Measurements from ENCODE around the gene NPAS3.

The NPAS3 gene

DNA sequence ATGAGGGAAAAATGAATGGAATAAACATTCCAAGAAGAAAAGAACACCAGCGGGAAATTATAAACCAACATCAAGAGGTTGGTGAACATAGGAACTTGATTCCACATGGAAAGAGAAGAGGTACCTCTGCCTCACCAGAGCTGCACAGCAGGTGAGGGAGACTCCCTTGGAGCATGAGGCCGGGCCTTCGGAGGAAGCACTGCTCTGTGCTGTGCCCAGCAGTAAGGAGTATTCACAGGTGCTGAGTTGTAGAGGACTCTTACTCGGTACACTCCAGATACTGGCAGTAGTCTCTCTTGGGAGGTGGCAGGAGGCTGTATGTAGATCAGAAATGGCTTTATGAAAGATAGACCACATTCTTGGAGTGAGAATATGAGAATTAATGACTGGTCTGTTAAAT is 76.0 kb downstream of the NPAS3 start:
- no peak for DNase-seq (ENCODE audit: low read depth, low spot score)

- DNase-seq (ENCODE audit: low read depth, low spot score) = no peak
These were observed 77.9 kb downstream of the NPAS3 start for GRCh38 chr14:33016613-33017012.

GRCh38 chr14:33017016-33017415 is 78.3 kb downstream of the NPAS3 start:
- no peak for DNase-seq (ENCODE audit: low read depth, low spot score)

DNA sequence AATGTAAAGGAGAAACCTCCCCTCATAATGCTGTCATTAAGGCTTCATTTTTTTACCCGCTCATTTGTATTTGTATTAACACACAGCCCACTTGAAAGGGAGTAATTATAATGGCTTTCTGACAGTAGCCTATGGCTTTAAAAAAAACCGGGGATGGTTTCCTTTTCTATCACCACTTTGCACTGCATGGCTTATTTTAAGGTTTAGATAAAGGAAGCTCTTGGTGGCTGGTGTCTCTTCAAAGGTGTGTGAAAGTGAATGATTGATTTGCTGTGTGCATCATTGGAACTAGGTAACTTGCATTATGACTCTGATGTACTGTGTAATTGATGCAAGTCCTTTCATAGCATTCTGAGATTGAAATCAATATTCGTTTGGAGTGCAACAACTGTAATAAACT is 80.7 kb downstream of the NPAS3 start:
- DNase-seq (ENCODE audit: low read depth, low spot score) = no peak

DNA sequence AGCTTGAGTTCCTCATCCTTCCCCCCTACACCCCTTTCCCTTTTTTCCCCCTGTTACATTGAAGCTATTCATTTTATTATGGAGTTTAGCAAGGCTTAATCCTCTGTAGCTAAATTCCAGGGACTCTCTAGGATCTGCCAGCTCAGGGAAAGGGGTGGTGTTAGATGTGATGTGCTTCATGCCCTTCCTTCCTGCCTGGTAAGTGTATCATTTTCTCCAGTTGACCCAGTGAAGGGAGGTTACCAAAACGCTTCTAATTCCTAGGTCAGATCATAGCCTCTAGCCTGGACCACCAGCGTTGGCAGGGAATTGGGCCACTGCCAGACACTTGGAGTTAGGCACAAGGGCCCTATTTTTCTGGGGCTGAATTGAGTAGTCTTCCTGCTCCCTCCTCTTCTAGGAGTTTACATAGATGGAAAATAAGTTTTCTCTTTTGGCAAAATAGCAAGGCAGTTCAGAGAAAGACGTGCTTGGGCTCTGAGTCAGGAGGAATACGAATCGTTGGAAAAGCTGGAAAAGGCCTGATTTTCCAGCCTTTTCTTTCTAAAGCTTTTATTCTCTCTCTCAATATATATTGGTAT is 88.3 kb downstream of the NPAS3 start:
- no peak for DNase-seq (ENCODE audit: low read depth, low spot score)

DNA sequence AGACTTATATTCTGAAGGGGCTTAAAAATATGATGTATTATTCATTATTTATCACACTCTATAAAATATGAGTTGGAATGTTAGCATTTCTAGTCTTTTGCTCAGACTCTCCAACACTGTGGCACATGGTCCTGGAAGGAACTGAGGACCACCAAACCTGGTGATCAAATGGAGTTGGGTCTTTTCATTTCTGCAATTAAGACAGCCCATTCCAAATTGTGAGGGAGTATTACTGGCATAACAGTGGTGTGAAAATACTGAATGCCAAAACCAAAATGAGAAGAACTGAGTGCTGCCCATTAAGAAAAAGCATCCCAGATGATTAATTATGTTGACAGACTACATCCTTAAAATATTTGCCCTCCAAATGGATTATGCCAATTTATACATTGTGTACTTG is 90.8 kb downstream of the NPAS3 start:
- no peak for DNase-seq (ENCODE audit: low read depth, low spot score)

DNA sequence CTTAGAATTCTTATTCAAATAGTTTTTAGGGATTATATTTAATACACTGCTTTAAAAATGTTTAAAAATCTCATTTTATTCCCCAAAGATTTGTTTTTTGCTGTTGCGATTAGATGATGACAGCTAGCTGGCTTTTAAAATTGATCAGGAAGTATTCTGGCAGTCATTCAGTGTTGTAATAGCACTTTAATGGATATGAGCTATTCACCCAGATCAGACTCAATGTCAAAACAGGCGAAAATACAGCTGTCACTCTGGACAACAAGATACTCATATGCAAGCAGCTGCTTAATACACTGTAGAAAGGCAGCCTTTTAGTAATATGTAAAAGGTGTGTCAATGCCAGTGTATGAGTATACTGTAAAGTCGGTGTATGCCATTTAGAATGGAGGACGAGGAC is 91.7 kb downstream of the NPAS3 start:
- no peak for DNase-seq (ENCODE audit: low read depth, low spot score)

GRCh38 chr14:33035416-33036194 is 96.9 kb downstream of the NPAS3 start:
- no peak for DNase-seq (ENCODE audit: low read depth, low spot score)

DNA sequence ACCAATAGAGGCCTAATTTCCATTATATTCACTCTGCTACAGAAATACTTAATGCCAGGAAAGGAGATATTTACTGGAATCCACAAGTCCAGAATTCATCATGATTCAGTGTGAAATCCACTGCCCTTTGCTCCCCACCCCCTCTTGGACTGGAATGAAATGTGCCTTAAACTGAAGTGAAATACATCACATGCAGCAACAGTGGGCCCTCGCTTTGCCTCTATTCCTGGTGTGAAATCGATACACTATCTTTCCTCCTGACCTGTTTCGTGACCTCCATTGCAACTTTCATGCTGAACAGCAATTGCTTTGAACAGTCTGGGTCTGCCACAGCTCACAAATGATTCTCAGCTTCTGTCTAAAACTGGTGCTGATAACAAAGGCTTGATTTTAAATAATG is 100.6 kb downstream of the NPAS3 start:
- DNase-seq (ENCODE audit: low read depth, low spot score) = no peak

- DNase-seq (ENCODE audit: low read depth, low spot score) = no peak
These were observed 101.9 kb downstream of the NPAS3 start for GRCh38 chr14:33040372-33041140.

DNA sequence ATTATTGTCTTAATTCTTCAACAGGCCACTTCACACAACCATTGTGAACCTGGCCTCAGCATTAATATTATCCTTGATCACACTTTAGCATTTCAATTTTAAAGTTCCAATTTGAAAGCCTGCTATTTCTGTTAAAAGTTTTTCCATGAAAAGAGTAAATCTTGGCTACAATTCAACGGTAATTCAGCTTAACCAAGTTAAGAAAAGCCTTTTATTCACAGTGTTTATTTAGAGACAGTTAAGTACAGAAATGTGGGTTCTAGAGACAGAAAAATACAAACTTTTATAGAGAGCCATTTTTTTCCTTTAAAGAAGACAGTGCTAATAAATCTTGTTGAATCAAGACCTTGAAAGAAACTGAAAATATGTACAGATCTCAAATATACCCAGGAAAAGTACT is 103.9 kb downstream of the NPAS3 start:
- no peak for DNase-seq (ENCODE audit: low read depth, low spot score)

DNA sequence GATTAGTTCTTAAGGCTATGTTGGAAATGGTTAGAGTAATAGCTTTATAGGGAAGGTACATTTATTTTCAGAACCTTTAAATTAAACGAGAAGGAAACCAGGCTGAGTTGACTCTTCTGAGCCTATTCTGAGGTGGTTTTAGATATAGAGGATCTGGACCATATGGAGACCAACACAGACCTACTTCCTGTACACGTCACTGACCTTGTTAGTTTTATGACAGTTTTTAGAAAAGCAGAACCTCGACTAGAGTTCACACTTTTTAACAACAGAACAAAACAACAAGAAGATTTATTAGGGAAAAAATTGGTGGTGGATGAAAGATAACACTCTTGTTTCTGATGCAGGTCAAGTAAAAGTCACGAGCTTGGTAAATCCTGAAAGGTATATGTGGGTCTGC is 107.1 kb downstream of the NPAS3 start:
- no peak for DNase-seq (ENCODE audit: low read depth, low spot score)

DNA sequence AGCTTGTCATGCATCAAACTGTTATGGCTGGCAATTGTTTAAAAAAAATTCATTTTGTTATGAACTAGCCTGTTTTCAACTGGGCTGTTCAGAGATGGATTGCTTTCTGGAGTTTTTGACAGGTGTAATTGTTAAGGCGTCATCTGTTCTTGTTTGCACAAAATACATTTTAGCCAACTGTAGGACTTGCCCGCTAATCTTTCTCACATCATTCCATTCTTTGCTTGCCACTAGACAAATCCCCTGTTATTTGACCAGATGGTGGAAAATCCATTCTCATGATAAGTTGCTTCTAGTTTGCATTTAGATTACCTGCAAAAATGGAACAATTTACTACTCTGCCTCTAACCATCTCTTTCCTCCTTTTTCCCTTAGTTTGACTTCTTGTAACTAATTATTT is 114.3 kb downstream of the NPAS3 start:
- DNase-seq (ENCODE audit: low read depth, low spot score) = no peak

GRCh38 chr14:33056213-33056612 is 117.5 kb downstream of the NPAS3 start:
- no peak for DNase-seq (ENCODE audit: low read depth, low spot score)

DNA sequence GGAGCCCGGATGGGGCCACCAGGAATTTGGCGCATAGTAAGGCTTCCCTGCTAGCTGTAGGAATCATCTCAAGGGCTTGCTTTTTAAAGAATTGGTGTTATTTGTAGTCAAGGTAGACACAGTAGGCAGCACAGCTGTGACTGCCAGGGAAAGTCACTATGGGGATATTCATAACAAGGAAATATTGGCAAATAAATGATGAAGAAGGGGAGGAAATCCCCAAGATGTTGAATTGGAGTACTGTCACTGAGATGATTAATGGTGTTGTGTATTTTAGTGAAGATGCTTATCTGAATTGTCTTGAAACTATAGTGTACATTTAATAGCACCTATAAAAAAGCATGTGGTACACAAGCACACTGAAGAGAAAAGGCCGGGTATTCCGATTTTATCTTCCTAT is 118.9 kb downstream of the NPAS3 start:
- DNase-seq (ENCODE audit: low read depth, low spot score) = no peak

DNA sequence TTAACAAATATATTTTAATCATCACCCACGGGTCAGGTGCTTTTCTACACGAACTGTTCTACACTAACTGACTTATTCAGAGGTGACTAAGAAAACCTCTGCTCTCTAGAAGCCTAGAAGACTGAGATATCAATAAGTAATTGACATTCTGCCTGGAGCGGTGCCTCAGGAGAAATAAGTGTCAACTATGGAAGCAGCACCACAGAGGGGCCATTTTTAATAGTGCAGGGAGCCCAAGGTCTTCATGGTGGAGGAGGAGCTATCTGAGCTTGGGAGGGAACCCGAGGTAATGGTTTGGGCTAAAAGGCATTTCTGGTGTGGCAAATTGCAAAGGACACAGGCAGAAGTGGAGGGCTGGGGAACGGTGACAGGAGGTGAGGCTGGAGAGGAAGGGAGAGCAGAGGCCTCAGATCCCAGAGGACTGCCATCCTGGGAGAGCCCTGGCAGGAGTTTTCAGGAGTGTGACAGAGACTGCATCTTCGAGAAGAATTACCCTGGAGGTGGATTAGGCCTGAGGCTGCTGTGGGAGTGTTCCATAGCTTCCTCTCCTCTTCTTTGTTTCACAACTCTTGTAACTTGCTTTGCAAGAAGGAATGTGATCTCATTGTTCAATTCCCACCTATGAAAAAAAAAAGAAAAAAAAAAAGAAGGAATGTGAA is 123.1 kb downstream of the NPAS3 start:
- no peak for DNase-seq (ENCODE audit: low read depth, low spot score)

DNA sequence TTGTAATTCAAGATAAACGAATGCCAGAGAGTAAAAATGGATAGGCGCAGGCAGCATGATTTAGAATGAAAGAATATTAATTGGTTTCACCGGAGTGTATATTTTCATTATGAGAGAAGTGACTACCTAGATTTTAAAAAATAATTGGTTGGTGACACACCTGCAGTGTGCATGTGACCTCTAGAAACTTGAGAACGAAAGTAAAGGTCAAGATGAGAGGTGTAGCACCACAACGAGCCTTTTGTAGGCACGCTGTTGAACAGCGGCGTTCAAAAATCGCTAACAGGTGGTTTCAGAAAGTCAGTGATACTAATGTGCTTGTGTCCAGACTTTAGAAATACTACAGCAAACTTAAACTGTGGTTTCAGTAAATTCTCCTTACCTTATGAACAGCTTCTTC is 123.8 kb downstream of the NPAS3 start:
- no peak for DNase-seq (ENCODE audit: low read depth, low spot score)

GRCh38 chr14:33062881-33063280 is 124.2 kb downstream of the NPAS3 start:
- no peak for DNase-seq (ENCODE audit: low read depth, low spot score)

DNA sequence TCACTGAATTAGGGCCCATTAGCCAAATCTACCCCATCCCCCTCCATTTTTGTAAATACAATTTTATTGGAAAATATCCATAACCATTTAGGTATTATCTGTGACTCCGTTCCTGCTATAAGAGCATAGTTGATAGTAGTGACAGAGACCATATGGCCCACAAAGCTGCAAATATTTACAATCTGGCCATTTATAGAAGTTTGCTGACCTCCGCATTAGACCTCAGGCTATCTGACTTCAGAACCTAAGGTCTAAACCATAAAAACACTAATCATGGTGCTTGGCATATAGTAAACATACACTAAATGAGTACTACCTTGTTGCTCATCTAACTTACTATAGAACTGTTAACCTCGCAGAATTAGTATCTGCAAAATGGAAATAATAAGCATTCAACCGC is 124.8 kb downstream of the NPAS3 start:
- no peak for DNase-seq (ENCODE audit: low read depth, low spot score)

- no peak for DNase-seq (ENCODE audit: low read depth, low spot score)
These were observed 127.0 kb downstream of the NPAS3 start for GRCh38 chr14:33065634-33066033.

DNA sequence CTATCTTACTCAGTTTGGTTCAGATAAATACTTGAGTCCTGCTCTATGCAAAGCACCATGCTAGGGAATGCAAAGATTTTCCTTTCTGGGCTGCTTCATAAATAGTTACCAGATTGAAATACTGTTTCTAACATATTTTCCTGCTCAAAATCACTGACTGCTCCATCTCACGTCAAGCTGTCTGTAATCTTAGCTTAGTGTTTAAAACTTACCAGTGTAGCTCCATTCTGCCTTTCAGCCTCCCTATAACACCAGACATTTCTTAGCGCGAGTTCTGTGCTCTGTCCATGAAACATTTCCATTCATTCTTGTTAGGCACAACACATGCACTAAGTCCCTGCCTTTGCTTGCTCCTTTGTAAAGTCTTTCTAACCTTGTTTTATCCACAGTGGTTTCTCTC is 129.4 kb downstream of the NPAS3 start:
- no peak for DNase-seq (ENCODE audit: low read depth, low spot score)

DNA sequence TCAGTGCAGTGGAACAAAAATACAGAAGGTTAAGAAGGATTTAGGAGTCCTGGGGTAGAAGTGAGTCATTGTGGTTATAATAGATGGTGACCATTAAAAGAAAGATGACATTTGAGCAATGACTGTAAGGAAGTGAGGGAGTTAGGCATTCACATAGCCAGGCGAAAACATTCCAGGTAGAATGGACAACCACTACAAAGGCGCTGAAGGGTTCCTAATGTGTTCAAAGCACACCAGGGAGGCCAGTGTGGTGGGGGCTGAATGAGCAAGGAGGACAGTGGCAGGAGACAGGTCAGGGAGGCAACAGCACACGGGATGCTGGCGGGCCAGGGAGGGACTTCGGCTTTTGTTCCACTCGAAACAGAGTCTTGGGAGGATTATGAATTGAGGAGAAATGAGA is 129.9 kb downstream of the NPAS3 start:
- DNase-seq (ENCODE audit: low read depth, low spot score) = no peak

Data from brain pericyte (primary cell).